Measurements from ENCODE around the gene PTTG1IP2.
A peak's percentile ranks its signal among the peaks of the same experiment; 100 is the strongest.

The PTTG1IP2 gene

GRCh38 chr7:90551036-90551435 lies 81.6 kb downstream of the PTTG1IP2 start:
- TF ChIP-seq MYC (IDR thresholded peaks at IDR 0.05; ENCODE audit: low read depth, low read length) (no peak), MAX (IDR thresholded peaks at IDR 0.05; ENCODE audit: low read depth, low read length) (no peak), POLR2A (IDR thresholded peaks at IDR 0.05; ENCODE audit: extremely low read depth, insufficient read length) (no peak), CTCF (IDR thresholded peaks at IDR 0.05; ENCODE audit: low read depth, low read length) (no peak)
- H3K4me3 ChIP-seq (ENCODE audit: low read depth, low read length), result no peak overlapping the region
- DNase-seq (ENCODE audit: low read depth), result no peak

- H3K4me3 ChIP-seq (ENCODE audit: low read depth, low read length), result no peak overlapping the region
- peak; percentile 31 for DNase-seq (ENCODE audit: low read depth)
- no peak for TF ChIP-seq CTCF (IDR thresholded peaks at IDR 0.05; ENCODE audit: low read depth, low read length)
- TF ChIP-seq POLR2A (IDR thresholded peaks at IDR 0.05; ENCODE audit: extremely low read depth, insufficient read length), result no peak
- no peak for TF ChIP-seq MYC (IDR thresholded peaks at IDR 0.05; ENCODE audit: low read depth, low read length)
- TF ChIP-seq MAX (IDR thresholded peaks at IDR 0.05; ENCODE audit: low read depth, low read length), result no peak
Observed at GRCh38 chr7:90552521-90552920, 83.1 kb downstream of the PTTG1IP2 start.

DNA sequence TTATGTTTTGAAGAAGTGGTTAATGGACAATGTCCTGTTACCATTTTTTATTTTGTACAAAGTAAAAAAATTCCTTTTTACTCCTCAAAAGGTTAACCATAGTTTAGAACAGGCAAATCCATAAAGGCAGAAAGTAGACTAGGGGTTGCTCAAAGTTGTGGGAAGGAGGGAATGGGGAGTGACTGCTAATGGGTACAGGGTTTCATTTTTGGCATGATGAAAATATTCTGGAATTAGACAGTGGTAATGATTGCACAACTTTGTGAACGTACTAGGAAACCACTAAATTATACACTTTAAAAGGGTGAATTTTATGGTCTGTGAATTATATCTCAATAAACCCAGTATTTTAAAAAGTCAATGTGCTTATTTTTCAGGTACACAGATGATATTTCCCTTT lies 91.3 kb downstream of the PTTG1IP2 start:
- TF ChIP-seq MYC (IDR thresholded peaks at IDR 0.05; ENCODE audit: low read depth, low read length), result no peak
- no peak overlapping the region for H3K4me3 ChIP-seq (ENCODE audit: low read depth, low read length)

More for the DNA sequence above, 91.3 kb downstream of the PTTG1IP2 start:
- DNase-seq (ENCODE audit: low read depth), result no peak

Measured in NB4 (cell line).